K562 (cell line): ENCODE data around the gene SLC8A2. TPM values are rescaled to one million over a fixed set of nuclear protein-coding genes. Genes with fewer than 3 reads are reported as not detected.

Source experiments
- ATAC-seq: fragments of 200-7000 bp; cut with Tn5 transposase; 3 replicates; pipeline ENCODE4 v1.9.1; 2020; ENCODE audit warnings: moderate library complexity
- BruUV-seq: library from RNA; stranded (reverse); fragments of 400-500 nt; replicated peaks from 2 replicates; lab custom pipeline; 2021; lab: Mats Ljungman, UMichigan
- CTCF ChIA-PET: fragments of 300-600 bp; formaldehyde crosslinking; extraction: SDS; loops from one replicate; lab custom pipeline; 2021; ENCODE audit warnings: low intra/inter-chr PET ratio; lab: Yijun Ruan, JAX
- POLR2A ChIA-PET: fragments of 300-600, 350-650 bp; sonication (Branson Sonifier 250); formaldehyde crosslinking; extraction: SDS; loops from one replicate; lab custom pipeline; 2021; ENCODE audit warnings: antibody characterized with exemption, inconsistent platforms; lab: Yijun Ruan, JAX
- DNase-seq, 4 experiments: peaks; one replicate each; pipeline versions ENCODE4 v3.0.0 to v3.0.0-alpha.2; 2011 to 2018; ENCODE audit warnings: low spot score in 3 of 4, mixed read lengths in 3 of 4; ENCODE audit errors: extremely low read depth in 1 of 4
- FAIRE-seq: peaks from 2 replicates; lab custom pipeline; 2011; peaks lifted over from hg19 to GRCh38; lab: Jason Lieb, UNC
- H2AFZ ChIP-seq: 2 replicates; pipeline ENCODE4 v1.6.0; 2011; ENCODE audit warnings: low read depth, low read length, control low read depth, inconsistent platforms
- H3K27ac ChIP-seq: fragments of 200-600 bp; 3 replicates; pipeline ENCODE4 v1.8.0; 2011; ENCODE audit warnings: low read depth, mild to moderate bottlenecking, control low read depth, inconsistent platforms, low read length, moderate library complexity, mixed read lengths; ENCODE audit errors: extremely low read depth
- H3K27me3 ChIP-seq, 2 experiments: fragments of 300-600 bp in 1 of 2; 2 replicates in 1 of 2; 3 replicates in 1 of 2; pipeline versions ENCODE4 v1.6.0 to v1.8.0; 2011; ENCODE audit warnings: inconsistent platforms in 2 of 2, low read length in 2 of 2, mild to moderate bottlenecking in 1 of 2, mixed read lengths in 1 of 2, moderate library complexity in 1 of 2; ENCODE audit not compliant: control insufficient read depth in 2 of 2, insufficient read depth in 2 of 2
- H3K36me3 ChIP-seq: fragments of 300-600 bp; 3 replicates; pipeline ENCODE4 v1.8.0; 2011; ENCODE audit warnings: mild to moderate bottlenecking, low read length, inconsistent platforms; ENCODE audit not compliant: control insufficient read depth, insufficient read depth
- H3K4me1 ChIP-seq, 2 experiments: fragments of 200-600 bp in 1 of 2; replicated peaks in 1 of 2; 2 replicates in 1 of 2; 3 replicates in 1 of 2; pipeline versions ENCODE4 v1.5.1 to v1.8.0; 2011; ENCODE audit warnings: inconsistent platforms in 2 of 2, low read length in 2 of 2, mild to moderate bottlenecking in 1 of 2, mixed read lengths in 1 of 2, moderate library complexity in 1 of 2; ENCODE audit not compliant: control insufficient read depth in 2 of 2, insufficient read depth in 2 of 2
- H3K4me2 ChIP-seq: 2 replicates; pipeline ENCODE4 v1.6.1; 2011; ENCODE audit warnings: low read length, control low read depth, inconsistent platforms, mixed read lengths; ENCODE audit not compliant: insufficient read depth
- H3K4me3 ChIP-seq: fragments of 200-600 bp; sonication (generic), shearing (Covaris generic); 2 replicates; pipeline ENCODE4 v1.5.1; 2016; ENCODE audit warnings: control low read depth, inconsistent platforms
- H3K79me2 ChIP-seq: fragments of 200-600 bp; 3 replicates; pipeline ENCODE4 v1.8.0; 2011; ENCODE audit warnings: low read length, inconsistent platforms; ENCODE audit not compliant: control insufficient read depth, insufficient read depth
- H3K9ac ChIP-seq, 2 experiments: 2 replicates each; pipeline versions ENCODE4 v1.6.0 to v1.6.1; 2011; ENCODE audit warnings: low read depth in 2 of 2, low read length in 2 of 2, control low read depth in 1 of 2, inconsistent platforms in 1 of 2, mild to moderate bottlenecking in 1 of 2, mixed read lengths in 1 of 2; ENCODE audit not compliant: insufficient read depth in 1 of 2
- H3K9me1 ChIP-seq: one replicate; pipeline ENCODE4 v1.6.0; 2011; ENCODE audit warnings: inconsistent platforms, mild to moderate bottlenecking, low read length, moderate library complexity; ENCODE audit not compliant: control insufficient read depth, insufficient read depth
- H3K9me3 ChIP-seq: replicated peaks from 2 replicates; pipeline ENCODE4 v1.5.1; 2011; ENCODE audit warnings: low read depth, low read length, inconsistent platforms; ENCODE audit not compliant: control insufficient read depth, insufficient read depth
- H4K20me1 ChIP-seq: replicated peaks from 2 replicates; pipeline ENCODE4 v1.6.1; 2011; ENCODE audit warnings: low read length, inconsistent platforms, mixed read lengths; ENCODE audit not compliant: control insufficient read depth, insufficient read depth
- ARHGAP35 ChIP-seq: fragments of 450-650 bp; IDR thresholded peaks from 2 replicates; pipeline ENCODE4 v1.6.1; 2018; ENCODE audit not compliant: partially characterized antibody
- ATF1 ChIP-seq, 2 experiments: fragments of 450-650 bp in 1 of 2; IDR thresholded peaks; 2 replicates each; pipeline ENCODE4 v1.6.1; 2016; ENCODE audit warnings: missing compliant biosample characterization in 1 of 2, missing genetic modification characterization in 1 of 2
- ATF3 ChIP-seq, 2 experiments: fragments of 450-650 bp in 1 of 2; sonication (generic) in 1 of 2; formaldehyde crosslinking in 1 of 2; IDR thresholded peaks in 1 of 2; conservative IDR thresholded peaks in 1 of 2; 2 replicates each; pipeline versions ENCODE4 v1.6.1 to v1.8.1; 2016 to 2023; ENCODE audit warnings: mild to moderate bottlenecking in 2 of 2, moderate library complexity in 2 of 2, inconsistent platforms in 1 of 2, missing genetic modification reagents in 1 of 2
- ATF7 ChIP-seq: fragments of 450-650 bp; IDR thresholded peaks from 2 replicates; pipeline ENCODE4 v1.7.1; 2014; ENCODE audit warnings: mild to moderate bottlenecking, moderate library complexity
- CREB1 ChIP-seq, 2 experiments: sonication (generic) in 1 of 2; formaldehyde crosslinking in 1 of 2; IDR thresholded peaks; 2 replicates each; pipeline versions ENCODE4 v1.6.1 to v1.8.0; 2012 to 2022; ENCODE audit warnings: inconsistent platforms in 1 of 2, mild to moderate bottlenecking in 1 of 2, missing genetic modification reagents in 1 of 2, moderate library complexity in 1 of 2
- CREM ChIP-seq: IDR thresholded peaks from 2 replicates; pipeline ENCODE4 v1.6.1; 2014; ENCODE audit warnings: antibody characterized with exemption, low read depth
- FOXM1 ChIP-seq, 2 experiments: fragments of 450-650 bp in 1 of 2; sonication (generic) in 1 of 2; formaldehyde crosslinking in 1 of 2; IDR thresholded peaks; 2 replicates each; pipeline versions ENCODE4 v1.6.1 to v1.9.0; 2017 to 2022; ENCODE audit warnings: low read depth in 2 of 2, mild to moderate bottlenecking in 2 of 2, missing genetic modification reagents in 1 of 2, moderate library complexity in 1 of 2
- HDAC3 ChIP-seq: fragments of 450-650 bp; IDR thresholded peaks from 2 replicates; pipeline ENCODE4 v1.6.1; 2018; ENCODE audit warnings: borderline replicate concordance, mild to moderate bottlenecking, moderate library complexity; ENCODE audit not compliant: partially characterized antibody
- SPI1 ChIP-seq: IDR thresholded peaks from 2 replicates; pipeline ENCODE4 v1.6.1; 2011; ENCODE audit warnings: low read depth, low read length, control low read depth, borderline replicate concordance
- ZNF668 ChIP-seq: fragments of 250-450 bp; sonication (Bioruptor Pico); IDR thresholded peaks from 2 replicates; pipeline ENCODE4 v1.8.0; 2022; ENCODE audit warnings: mild to moderate bottlenecking, inconsistent platforms
- WGBS: fragments of 100-300 bp; shearing (Covaris generic); methylation state at CpG from one replicate; pipeline ENCODE4 v1.1.6; 2016; ENCODE audit warnings: low coverage, mixed read lengths; ENCODE audit not compliant: insufficient coverage; ENCODE audit errors: missing lambda C conversion rate; 5-methylcytosine and 5-hydroxymethylcytosine counted together
- in situ Hi-C: fragments of 300-500 bp; cut with MboI; formaldehyde crosslinking; loops from 4 replicates; pipeline ENCODE4 v1.15.0; 2018; ENCODE audit warnings: inconsistent platforms, mixed read lengths
- intact Hi-C: fragments of 100-400 bp; cut with micrococcal nuclease; formaldehyde crosslinking; loops from 2 replicates; pipeline ENCODE4 v1.14.2; 2022
- polyA plus RNA-seq, 8 experiments: library from polyadenylated mRNA; depleted of rRNA in 4 of 8; stranded (reverse) in 5 of 8; unstranded in 3 of 8; fragments of >200 nt; fragmentation: Nextera tagmentation in 2 of 8; fragmentation: Illumina TruSeq in 1 of 8; extraction: Ambion mirVana in 2 of 8; extraction: Trizol in 1 of 8; gene quantifications; 2 replicates each; pipeline versions ENCODE4 v1.2.1 to v1.2.3, GENCODE V29; 2011 to 2014; ENCODE audit warnings: inconsistent platforms in 1 of 8, missing spikeins in 1 of 8
- total RNA-seq, 7 experiments: library from RNA; depleted of rRNA in 6 of 7; stranded (reverse); fragments of >200 nt in 6 of 7; fragmentation: Illumina TruSeq in 2 of 7; extraction: Trizol in 2 of 7; gene quantifications; 2 replicates each; pipeline versions ENCODE4 v1.2.1 to v1.2.3, GENCODE V29; 2011 to 2021; ENCODE audit warnings: low replicate concordance in 1 of 7
- TF ChIP-seq, protein P1 (sequence below): sonication (generic); formaldehyde crosslinking; IDR thresholded peaks from 2 replicates; pipeline ENCODE4 v1.8.0; 2022; ENCODE audit warnings: mild to moderate bottlenecking, missing genetic modification reagents

Gene SLC8A2
- total and polyA plus RNA-seq, 9 of the 15 experiments (the other 6 are each of a cell fraction or from before 2014, with no cell fraction given) = 0.07 to 0.66 (median 0.24) TPM; not detected in 3

DNA sequence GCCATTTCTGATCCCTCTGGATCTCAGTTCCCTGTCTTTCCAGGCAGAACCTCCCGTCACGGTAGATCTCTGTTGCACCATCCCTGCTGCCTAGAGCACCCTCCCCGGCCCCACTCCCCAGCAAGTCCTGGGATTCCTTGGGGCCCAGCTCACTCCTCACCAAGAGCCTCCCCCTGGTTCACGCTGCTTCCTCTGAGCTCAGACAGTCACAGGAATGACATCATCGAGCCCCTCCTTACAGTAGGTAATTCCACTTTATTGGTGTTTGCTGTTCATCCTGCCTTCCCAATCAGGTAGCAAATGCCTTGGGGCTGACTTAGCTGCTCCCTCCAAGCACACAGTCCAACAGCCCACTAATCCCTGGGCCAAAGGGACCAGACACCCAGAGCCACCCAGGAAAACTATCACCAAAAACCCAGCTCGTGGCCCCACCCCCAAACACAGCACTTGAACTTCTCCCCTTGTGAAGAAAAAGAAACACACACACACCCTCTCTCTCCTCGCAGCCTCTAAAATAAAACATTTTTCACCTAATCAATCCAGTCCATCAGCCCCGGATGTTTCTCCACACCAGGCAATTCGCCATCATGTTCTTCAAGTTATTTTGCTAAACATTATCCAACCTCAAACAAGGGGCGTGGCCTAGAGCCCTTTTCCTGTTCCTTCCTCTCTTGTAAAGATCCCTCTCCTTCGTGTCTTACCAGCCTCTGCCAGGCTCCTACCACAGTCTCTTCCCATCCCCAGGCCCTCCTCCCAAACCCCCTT, 40.7 kb upstream of the SLC8A2 start:
- CTCF ChIA-PET = no interaction called here
- Histone ChIP-seq H3K4me2 (peak overlapping the region; percentile 74), H3K9me1 (no peaks in the 10 kb centered on the region), H3K9me3 (no peaks in the 10 kb centered on the region), H3K27ac (peak overlapping the region; percentile 61), H3K4me1 (peaks cover 20 to 56% of the 10 kb centered on the region in 2 experiments), H3K4me3 (peak overlapping the region; percentile 96), H3K27me3 (no peaks in the 10 kb centered on the region), H4K20me1 (peaks cover 11% of the 10 kb centered on the region), H3K79me2 (peaks cover 73% of the 10 kb centered on the region), H3K9ac (peak overlapping the region; percentile 46 to 82), H3K36me3 (peaks cover 28% of the 10 kb centered on the region; the same call in 2 of the 3 replicates), H2AFZ (no peak overlapping the region)
- peak in 1 of 4 experiments; percentile 44 for DNase-seq
- POLR2A ChIA-PET = interaction anchor here (0.5 to 2.3 kb wide), 4 partner anchors 8 to 115 kb away, joined by 3 to 8 read pairs (median 4); partner anchors contain the start of gene KPTN
- ATAC-seq = no peak
- BruUV-seq = no TSS peak
- TF ChIP-seq HDAC3 = no peak
- TF ChIP-seq SPI1 = peak; percentile 3; the same call in 1 of the 2 replicates
- TF ChIP-seq ZNF668 (CRISPR knock-in tag) = no peak
- TF ChIP-seq ATF3 (IDR thresholded peaks at IDR 0.05) = peak; percentile 88
- TF ChIP-seq ATF3 (CRISPR knock-in tag; conservative IDR thresholded peaks at IDR 0.05) = 0 out of 2 replicates have a peak, but pooled peaks have one; percentile 38
- TF ChIP-seq ATF7 = peak; percentile 48; the same call in 1 of the 2 replicates
- TF ChIP-seq, protein P1, sequence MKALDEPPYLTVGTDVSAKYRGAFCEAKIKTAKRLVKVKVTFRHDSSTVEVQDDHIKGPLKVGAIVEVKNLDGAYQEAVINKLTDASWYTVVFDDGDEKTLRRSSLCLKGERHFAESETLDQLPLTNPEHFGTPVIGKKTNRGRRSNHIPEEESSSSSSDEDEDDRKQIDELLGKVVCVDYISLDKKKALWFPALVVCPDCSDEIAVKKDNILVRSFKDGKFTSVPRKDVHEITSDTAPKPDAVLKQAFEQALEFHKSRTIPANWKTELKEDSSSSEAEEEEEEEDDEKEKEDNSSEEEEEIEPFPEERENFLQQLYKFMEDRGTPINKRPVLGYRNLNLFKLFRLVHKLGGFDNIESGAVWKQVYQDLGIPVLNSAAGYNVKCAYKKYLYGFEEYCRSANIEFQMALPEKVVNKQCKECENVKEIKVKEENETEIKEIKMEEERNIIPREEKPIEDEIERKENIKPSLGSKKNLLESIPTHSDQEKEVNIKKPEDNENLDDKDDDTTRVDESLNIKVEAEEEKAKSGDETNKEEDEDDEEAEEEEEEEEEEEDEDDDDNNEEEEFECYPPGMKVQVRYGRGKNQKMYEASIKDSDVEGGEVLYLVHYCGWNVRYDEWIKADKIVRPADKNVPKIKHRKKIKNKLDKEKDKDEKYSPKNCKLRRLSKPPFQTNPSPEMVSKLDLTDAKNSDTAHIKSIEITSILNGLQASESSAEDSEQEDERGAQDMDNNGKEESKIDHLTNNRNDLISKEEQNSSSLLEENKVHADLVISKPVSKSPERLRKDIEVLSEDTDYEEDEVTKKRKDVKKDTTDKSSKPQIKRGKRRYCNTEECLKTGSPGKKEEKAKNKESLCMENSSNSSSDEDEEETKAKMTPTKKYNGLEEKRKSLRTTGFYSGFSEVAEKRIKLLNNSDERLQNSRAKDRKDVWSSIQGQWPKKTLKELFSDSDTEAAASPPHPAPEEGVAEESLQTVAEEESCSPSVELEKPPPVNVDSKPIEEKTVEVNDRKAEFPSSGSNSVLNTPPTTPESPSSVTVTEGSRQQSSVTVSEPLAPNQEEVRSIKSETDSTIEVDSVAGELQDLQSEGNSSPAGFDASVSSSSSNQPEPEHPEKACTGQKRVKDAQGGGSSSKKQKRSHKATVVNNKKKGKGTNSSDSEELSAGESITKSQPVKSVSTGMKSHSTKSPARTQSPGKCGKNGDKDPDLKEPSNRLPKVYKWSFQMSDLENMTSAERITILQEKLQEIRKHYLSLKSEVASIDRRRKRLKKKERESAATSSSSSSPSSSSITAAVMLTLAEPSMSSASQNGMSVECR (CRISPR knock-in tag) = 0 out of 2 replicates have a peak, but pooled peaks have one; percentile 17
- no peak for TF ChIP-seq ARHGAP35
- no peak for TF ChIP-seq FOXM1 (IDR thresholded peaks at IDR 0.05; ENCODE audit: low read depth)
- TF ChIP-seq FOXM1 (CRISPR knock-in tag; IDR thresholded peaks at IDR 0.05; ENCODE audit: low read depth) = 0 out of 2 replicates have a peak, but pooled peaks have one; percentile 22
- TF ChIP-seq ATF1 (CRISPR knock-in tag; IDR thresholded peaks at IDR 0.05) = no peak
- TF ChIP-seq ATF1 (tag; IDR thresholded peaks at IDR 0.05) = peak; percentile 41; the same call in 1 of the 2 replicates
- TF ChIP-seq CREM = peak; percentile 56
- peak; percentile 39; the same call in 1 of the 2 replicates for TF ChIP-seq CREB1 (IDR thresholded peaks at IDR 0.05)
- no peak for TF ChIP-seq CREB1 (CRISPR knock-in tag; IDR thresholded peaks at IDR 0.05)
- peak; percentile 32 for FAIRE-seq
- intact Hi-C loops (no loop called here), in situ Hi-C loops (no loop called here)
- WGBS = 40% methylated on average over 11 of the region's 11 CpGs
